Epithelial cell of prostate (primary cell): Measurements from ENCODE around the gene SLC9B2.

Source experiments
- DNase-seq: peaks from one replicate; pipeline ENCODE4 v3.0.0-alpha.2; 2011; ENCODE audit warnings: low read depth, low spot score
- H3K27ac ChIP-seq: fragments of 450-650 bp; 2 replicates; pipeline ENCODE4 v1.5.1; 2017; ENCODE audit warnings: mild to moderate bottlenecking

The SLC9B2 gene, protein sequence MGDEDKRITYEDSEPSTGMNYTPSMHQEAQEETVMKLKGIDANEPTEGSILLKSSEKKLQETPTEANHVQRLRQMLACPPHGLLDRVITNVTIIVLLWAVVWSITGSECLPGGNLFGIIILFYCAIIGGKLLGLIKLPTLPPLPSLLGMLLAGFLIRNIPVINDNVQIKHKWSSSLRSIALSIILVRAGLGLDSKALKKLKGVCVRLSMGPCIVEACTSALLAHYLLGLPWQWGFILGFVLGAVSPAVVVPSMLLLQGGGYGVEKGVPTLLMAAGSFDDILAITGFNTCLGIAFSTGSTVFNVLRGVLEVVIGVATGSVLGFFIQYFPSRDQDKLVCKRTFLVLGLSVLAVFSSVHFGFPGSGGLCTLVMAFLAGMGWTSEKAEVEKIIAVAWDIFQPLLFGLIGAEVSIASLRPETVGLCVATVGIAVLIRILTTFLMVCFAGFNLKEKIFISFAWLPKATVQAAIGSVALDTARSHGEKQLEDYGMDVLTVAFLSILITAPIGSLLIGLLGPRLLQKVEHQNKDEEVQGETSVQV

DNA sequence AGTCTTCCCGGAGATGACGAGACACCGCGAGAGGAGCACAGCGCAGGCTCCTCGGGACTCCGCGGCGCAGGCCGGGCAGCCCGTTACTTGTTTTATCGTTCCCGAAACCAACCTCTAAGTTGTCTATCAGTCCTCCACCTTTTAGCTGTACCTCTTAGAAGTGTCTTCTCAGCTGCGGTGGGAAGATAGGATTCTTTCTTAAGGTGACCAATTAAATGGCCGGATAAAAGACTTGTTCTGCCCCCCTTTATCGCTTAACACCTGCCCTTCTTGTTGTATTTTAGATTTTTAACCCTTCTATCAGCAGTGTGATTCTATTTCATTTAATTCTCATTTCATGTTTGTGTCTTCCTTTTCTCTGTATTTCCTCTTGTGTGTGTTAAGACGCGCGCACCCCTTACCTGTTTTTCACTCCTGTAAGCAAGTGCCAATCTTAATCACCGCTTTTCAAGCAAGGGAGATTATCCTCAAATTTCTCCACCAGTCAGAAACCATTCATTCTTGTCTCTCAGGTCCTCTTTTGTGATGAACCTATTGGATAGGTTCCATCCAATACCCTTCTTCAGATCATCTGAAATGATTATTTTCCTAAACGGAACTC, at the start of gene SLC9B2:
TSS of gene SLC9B2 (minus strand) at position 15 of the 601 bp plus-strand sequence. CDS start 9,211 bp downstream, outside the sequence.
- no peak for DNase-seq

DNA sequence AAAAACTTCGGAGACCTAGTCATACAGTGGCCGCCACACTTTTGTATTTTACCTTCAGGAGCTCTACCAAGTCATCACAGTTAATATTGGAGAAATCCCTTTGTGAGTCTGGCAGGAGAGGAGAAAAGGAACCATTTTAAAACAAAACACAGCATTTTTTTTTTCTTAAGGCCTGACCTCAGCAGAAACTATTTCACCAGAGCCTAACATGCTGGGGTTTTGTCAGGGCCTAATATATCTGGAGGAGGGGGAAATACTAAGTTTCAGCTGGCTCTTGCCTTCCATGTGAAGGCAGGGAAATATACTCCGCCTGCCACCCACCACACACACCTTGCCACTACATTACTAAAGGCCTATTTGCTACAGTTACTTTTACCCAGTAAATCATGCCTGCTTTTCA, 49.6 kb upstream of the SLC9B2 start:
- DNase-seq: no peak
- H3K27ac ChIP-seq: no peak overlapping the region

More for the DNA sequence above, at the start of gene SLC9B2:
- peak within 1 kb of the TSS; percentile 63 for H3K27ac ChIP-seq

DNA sequence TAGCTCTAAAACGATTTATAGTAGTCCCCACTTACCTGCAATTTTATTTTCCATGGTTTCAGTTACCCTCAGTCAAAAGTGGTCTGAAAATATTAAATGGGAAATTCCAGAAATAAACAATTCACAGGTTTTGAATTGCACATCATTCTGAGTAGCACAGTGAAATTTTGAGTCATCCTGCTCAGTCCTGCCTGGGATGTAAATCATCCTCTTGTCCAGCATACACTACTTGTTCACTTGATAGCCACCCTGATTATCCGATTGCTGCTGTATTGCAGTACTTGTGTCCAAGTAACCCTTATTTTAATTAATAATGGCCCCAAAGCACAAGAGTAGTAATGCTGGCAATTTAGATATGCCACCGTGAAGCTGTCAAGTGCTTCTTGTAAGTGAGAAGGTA, 46.6 kb upstream of the SLC9B2 start:
- no peak overlapping the region for H3K27ac ChIP-seq
- DNase-seq: no peak

DNA sequence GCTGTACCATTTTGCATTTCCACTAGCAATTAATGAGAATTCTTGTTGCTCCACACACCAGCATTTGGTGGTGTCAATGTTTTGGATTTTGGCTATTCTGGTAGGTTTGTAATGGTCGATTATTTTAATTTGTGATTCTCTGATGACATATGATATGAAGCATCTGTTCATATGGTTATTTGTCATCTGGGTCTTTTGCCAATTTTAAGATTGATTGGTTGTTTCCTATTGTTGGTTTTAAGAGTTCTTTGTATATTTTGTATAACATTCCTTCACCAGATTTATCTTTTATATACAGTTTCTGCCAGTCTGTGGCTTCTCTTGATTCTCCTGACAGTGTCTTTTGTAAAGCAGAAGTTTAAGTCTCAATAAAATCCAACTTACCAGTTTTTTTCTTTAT, 41.6 kb upstream of the SLC9B2 start:
- H3K27ac ChIP-seq: no peak overlapping the region
- no peak for DNase-seq

DNA sequence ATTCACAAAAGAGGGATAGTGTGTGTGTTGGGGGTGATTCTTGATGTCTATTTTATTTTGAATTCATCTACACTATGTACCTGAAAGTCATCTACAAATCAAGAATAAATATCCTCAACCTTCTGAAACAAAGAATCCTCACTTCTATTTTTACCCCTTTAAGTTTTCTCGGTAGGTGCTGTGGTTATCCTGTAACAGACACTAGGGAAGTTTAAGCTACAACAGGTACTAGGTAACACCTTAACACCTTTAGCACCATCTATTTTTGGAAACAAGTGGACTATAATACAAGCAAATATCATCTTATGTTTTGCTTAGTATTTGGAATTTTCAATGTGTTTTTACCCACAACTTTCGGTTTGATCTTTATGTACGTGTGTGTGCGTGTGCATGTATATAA, 35.0 kb upstream of the SLC9B2 start:
- no peak for DNase-seq
- H3K27ac ChIP-seq: no peak overlapping the region

DNA sequence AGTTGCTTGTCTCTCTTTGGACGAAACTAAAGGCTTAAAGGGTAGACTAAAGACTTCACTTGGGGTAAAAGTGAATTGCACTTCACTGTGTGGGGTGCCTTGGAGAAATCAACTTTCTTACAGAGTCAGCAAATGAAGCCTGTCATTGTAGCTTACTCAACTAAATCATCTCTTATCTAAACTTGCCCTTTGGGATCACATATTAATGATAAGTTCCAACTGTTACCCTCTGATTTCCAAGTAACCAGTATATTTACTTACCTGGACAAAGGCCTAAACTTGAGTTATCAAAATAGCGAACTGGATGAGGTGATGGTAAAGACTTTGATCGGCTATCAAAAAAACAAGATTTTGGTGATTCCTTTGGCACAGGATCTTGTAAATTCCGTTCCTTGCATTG, 32.0 kb upstream of the SLC9B2 start:
- H3K27ac ChIP-seq: no peak overlapping the region
- no peak for DNase-seq

DNA sequence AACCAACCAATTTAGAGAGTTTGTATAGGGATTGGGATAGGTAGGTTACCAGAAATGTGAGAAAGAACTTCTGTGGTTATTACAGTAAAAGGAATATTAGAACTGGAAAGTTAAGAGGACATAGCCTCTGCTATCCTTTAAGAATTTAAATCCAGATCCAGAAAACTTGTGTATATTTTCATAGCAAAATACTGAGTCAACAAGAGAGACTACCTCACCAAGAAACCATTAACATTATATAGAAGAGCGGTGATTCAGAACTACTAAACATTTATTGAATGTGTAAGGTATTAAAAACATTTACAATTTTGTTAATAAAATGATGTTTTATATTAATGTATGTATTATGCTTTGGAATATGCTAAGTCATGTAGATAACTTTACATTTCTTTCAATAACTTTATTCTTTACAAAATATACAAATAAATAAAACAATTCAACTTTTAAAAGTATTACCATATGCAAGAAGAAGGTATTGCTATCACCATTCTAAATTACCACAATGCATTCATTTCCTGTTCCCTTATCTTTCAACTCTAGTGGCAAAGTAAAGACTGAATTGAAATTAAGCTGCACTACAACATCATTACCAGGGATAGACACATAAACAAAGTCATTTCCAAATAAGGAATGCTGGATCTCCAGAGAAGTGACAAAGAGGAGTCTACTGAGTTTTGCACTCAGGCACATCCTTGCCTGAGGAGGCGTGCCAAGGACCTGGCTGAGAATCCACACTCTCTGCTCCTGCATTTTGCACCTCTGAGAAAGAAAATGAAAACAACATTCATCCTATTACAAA, 29.2 kb upstream of the SLC9B2 start:
- H3K27ac ChIP-seq: no peak overlapping the region
- DNase-seq: no peak

DNA sequence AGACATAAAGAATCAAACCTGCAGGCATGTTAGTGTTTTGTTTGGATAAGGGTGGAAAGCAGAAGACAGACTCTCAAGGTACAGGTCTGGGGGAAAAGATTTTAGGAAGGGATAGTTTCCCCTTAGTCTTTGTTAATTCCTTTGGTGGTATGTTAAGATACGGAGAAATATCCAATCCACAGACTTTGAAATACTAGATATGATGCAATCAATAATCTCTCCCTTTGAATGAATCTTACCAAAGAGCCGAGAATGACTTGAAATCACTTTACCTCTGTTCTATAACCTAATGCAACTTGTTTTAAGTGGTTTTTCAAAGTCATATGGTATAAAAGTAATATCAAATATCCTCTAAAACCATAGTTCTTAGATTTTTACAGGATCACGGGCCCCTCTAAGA, 28.3 kb upstream of the SLC9B2 start:
- H3K27ac ChIP-seq: no peak overlapping the region
- no peak for DNase-seq

DNA sequence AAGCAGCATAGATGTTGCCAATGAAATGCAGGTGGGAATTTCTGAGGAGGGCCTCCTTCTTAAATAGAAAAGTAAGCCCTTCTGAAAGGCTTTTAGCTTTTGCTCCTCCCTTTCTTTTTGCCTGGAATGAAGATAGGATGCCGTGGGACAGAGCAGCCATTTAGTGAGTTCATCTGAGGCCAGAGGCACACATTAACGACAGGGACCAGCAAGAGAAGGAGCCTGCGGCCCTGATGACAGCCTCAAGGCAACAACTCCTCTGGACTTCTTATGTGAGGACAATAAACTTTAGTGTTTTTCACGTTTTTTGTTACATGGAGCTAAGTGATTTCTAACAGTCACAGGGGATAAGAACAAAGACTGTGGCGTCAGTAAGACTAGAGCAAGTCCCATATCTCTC, 24.1 kb upstream of the SLC9B2 start:
- DNase-seq: no peak
- no peak overlapping the region for H3K27ac ChIP-seq

DNA sequence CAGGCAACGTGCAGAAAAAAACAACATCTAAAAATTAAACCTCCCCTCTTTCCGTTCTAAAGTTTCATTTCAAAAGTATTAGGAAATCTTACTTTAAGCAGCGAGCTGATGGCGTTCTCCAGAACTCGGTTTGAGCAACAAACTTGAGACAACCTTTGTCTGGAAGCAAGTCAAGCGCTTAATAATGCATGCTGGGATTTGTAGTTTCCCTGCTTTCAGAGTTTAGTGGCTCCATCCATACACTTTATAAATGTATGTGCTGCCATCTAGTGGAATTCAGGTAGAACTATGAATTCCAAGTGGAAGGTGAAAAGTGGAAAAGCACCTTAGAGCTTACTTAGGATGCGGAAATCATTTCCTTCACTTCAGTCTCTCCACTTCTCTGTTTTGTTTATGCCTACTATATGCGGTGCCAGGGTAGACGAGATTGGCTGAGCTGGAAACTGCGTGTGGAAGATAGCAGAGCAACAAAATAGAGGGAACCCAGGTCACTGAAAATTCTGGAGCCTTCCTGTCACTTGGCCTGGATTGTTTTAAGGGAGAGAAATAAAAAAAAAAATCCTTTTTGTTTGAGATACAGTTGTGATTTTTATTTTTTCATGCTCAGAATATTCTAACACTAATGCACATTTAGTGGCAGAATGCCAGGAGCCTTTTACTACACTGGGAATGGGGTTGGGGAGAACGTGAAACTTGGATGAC, 23.3 kb upstream of the SLC9B2 start, which contains the start of gene BDH2:
TSS of gene BDH2 (minus strand) at position 144 of the 702 bp plus-strand sequence. CDS start 3,580 bp downstream, outside the sequence.
- no peak within 1 kb of the TSS for H3K27ac ChIP-seq
- peak; percentile 77 for DNase-seq

DNA sequence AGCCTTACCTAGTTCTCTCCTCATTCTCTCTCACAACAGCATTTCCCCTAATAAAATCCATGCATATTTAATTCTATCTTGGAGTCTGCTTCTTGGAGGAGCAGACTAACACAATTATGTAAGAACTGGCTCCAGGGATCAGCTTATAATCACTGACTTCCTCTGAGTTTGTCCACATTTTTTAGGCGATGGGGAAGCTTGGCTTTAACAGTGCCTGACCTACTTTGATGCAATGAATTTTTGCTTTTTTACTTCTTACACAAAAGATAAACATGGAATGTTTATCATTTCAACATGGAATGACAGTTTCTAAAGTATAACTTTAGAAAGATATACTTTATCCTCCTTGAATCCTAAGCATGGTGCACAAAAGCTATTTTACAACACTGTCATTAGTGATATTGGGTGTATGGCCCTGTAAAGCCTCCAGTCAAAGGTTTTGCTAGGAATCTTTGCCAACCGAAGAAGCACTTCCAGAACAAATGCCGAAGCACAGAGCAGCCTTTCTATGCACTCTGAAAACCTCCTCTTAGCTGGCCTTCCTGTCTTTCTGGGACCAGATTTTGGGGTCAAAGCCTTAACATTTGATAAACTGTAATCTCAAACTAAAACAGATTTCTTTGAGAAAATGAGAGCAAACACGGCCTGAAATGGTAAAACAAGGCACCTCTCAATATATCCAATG, 22.3 kb upstream of the SLC9B2 start:
- no peak for DNase-seq
- no peak overlapping the region for H3K27ac ChIP-seq

DNA sequence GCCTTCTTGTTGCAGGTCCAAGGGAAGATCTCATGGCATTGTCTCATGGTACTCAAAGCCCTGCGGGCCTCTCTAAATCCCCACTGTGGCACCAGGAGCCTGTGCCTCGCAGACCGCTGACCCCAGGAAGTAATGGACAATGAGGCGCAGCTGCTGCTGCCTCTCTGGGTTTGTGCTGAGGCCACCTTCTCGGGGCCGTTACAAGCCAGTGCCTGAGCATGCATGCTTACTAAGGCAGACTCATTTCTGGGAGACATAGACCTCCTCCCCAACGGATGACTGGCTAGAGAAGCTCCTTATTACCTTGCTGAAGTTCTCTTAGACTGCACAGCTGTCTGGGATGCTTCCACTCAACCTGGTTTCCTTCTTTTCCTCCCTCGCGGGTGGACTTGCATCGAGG, 21.8 kb upstream of the SLC9B2 start:
- no peak for DNase-seq
- H3K27ac ChIP-seq: no peak overlapping the region

DNA sequence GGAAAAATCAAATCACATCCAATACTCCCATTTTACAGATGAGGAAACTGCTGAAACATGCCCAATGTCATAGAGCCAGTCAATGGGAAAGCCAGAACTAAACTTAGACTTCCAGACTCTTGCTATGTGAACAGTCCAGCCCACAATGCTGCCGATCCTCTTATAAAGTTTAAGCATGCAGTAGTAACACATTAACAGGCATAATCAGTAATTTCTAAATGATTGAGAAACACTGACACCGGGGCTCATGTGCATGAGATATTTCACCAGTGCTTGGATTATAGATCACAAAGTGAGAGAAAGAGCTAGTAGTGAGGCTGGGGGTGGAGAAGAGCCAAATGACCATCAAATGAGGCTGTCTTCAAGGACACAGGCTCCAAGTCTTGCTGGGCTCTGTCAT, 20.6 kb upstream of the SLC9B2 start:
- H3K27ac ChIP-seq: no peak overlapping the region
- no peak for DNase-seq

DNA sequence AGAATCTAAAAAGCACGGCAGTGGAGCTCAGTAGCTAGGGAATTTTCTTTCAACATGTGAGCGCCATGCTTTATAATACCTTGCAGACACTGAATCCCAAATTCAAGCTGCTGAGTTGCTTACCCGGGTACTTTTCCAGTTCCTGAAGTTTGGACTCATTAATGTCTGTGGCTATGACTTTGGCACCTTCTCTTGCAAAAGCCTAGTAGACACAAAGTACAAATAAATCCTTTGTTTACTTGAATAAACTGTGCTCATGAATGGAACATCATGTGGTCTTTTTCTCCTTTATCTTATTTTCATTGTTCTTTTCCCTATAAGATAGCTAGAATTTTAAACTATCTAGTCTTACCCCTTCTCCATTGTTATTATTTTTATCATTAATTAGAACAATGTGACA, 18.5 kb upstream of the SLC9B2 start:
- DNase-seq: no peak
- H3K27ac ChIP-seq: no peak overlapping the region

DNA sequence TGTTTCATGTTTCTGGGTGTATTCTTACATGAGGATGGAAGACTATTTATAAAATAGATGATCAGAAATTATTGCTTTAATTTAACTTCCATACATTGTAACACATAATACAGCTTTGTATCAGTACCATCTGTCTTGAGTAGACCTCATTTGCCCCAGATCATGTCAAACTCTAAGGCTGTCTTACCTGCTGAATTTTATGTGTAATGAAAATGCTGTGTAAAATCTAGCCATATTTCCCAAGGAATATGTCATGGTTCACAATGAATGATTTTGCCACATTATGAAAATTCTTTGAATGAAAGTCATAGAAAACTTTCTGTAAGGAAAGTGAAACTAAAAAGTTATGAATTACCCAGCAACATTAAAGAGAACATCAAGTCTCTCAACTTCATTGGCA, 15.7 kb upstream of the SLC9B2 start:
- no peak overlapping the region for H3K27ac ChIP-seq
- DNase-seq: no peak

DNA sequence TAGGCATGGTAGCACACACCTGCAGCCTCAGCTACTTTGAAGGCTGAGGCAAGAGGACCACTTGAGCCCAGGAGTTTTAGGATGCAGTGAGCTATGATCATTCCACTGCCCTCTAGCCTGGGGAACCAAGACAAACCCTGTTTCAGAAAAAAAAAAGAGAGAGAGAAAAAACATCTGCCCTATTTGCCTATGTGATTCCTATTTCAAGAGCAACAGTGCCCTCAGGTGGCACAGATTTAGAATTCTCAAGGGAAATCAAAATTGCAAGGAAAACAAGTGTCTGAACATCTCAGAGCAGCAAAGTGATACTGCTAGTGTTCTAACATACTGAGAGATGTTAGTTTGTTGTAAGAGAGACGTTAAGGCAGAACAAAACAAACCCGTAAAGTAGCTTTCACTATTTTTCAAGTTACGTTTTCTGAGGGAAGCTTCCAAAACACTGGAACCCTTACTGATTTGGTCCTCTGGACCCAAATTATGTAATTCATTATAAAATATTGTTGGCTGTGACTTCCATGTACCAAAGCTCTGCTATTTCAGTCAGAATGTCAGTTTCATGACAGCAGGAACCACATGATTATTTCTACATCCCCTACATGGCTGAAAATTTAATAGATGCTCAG, 15.2 kb upstream of the SLC9B2 start:
- peak; percentile 14 for DNase-seq
- no peak overlapping the region for H3K27ac ChIP-seq

DNA sequence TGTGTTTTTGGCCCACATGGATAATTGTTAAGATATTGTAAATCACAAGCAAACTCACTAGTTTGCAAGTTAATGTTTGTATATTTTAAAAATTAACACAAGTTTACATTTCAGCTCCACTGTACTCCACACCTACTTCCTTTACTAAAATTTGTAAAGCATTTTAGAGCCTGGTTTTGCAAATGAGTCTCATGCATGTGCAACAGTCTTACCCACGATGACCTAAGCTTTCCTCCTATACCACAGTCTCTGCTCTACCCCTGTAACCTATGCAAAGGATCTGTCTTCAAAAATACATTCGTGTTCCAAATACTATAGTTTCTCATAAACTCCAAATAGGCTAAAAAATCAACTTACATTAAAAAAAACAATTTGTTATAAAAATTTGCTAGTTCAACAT, 12.9 kb upstream of the SLC9B2 start:
- no peak for DNase-seq
- no peak overlapping the region for H3K27ac ChIP-seq

DNA sequence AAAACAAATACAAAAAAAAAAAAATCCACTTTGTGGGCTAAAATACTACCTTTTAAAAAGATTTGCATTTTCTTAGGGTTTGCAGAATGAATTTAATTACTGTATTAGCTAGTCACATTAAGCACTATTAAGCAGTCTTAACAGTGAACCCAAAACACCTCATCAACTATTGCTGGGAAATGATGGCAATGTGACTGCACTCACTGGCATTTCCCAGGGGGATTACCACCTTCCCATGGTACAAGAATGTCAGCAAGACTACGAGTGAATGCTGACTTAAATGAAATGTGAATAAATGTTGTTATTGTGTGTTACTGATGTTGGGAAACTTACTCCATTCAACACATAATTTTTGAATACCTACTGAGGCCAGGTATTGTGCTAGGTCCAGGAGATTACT, 10.0 kb upstream of the SLC9B2 start:
- no peak for DNase-seq

DNA sequence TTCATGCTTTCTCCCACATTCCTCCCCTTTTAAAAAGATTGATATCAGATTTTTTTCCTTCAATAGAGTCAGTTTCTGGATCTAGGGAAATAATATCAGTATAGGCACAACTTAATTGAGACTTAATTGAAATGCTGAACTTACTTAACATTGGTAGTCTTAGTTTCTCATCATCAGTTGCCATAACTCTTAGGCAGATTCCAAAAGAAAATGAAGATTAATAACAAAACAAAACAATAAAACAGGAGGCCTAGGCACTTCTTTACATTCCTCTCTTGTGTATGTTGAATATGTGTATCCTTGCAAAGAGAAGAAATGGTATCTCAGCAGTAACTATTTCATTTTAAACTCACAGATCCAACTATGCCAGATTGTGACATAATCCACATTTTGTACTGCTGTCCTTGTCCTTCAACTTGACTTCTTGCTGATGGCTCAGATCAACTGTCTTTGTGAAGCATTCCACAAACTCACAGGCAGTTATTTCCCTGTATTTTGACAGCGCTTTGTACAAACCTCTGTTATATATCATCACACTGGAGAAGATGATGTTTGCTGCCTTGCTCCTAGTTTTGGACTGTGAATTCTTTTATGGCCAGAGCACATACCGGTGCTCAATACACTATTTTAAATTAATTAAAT, 9.1 kb upstream of the SLC9B2 start:
- DNase-seq: no peak
- no peak overlapping the region for H3K27ac ChIP-seq

More for the DNA sequence above, 10.0 kb upstream of the SLC9B2 start:
- no peak overlapping the region for H3K27ac ChIP-seq
